HG03460 (cell line): ENCODE data around the gene GTF2A1.

Experiments
- ATAC-seq: cut with Tn5 transposase; IDR thresholded peaks from one replicate; pipeline ENCODE4 v1.9.1; 2021; ENCODE audit not compliant: unreplicated experiment

Gene GTF2A1

DNA sequence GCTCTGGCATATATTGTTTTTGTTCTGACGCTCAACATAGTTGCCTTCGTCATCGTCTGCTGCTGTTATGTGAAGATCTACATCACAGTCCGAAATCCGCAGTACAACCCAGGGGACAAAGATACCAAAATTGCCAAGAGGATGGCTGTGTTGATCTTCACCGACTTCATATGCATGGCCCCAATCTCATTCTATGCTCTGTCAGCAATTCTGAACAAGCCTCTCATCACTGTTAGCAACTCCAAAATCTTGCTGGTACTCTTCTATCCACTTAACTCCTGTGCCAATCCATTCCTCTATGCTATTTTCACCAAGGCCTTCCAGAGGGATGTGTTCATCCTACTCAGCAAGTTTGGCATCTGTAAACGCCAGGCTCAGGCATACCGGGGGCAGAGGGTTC lies 77.0 kb downstream of the GTF2A1 start:
- no peak for ATAC-seq

DNA sequence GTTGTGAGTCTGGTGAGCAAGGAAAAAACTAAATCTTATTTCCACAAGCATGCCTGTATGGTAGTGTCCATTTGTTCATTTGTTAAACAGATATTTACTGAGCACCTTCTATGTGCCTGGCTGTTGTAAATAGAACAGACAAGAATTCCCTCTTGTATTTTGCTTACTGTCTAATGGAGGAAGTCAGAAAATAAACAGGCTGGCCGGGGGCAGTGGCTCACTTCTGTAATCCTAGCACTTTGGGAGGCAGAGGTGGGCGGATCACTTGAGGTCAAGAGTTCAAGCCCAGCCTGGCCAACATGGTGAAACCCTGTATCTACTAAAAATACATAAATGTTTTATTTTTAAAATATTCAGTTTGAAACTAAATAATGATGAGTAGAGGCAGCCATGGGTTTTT lies 79.3 kb downstream of the GTF2A1 start:
- no peak for ATAC-seq

DNA sequence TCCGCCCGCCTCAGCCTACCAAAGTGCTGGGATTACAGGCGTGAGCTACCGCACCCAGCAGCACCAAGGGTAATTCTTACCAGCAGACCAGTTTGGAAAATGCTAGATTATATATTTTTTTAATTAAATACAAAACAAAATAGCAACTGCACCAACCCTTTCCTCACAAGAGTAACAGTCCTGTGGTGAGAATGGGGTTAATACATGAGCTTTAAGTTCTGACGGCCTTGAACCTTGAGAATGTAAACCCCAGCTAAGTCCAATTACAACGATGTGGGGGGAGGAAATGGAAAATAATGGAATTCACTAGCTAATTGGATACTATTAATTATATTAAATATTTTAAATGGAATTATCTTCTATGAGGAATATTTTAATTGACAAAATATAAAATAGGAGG lies 82.3 kb downstream of the GTF2A1 start:
- no peak for ATAC-seq

DNA sequence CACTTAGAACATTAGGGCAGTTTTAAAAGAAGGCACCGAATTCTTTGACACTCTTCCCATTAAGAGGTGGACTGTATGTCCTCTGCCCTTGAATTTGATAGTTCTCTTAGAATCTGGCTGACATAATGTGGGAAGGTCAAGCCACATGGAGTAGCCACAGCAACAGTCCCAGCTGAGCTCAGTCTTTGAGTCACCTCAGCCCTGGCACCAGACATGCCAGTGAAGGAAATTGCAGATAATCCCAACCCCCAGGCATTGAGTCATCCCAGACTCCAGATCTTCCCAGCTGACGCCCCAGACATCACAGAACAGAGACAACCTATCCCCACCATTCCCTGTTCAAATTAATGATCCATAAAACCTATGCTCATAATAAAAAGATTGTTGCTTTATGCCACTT lies 83.4 kb downstream of the GTF2A1 start:
- no peak for ATAC-seq

GRCh38 chr14:81133400-81133799 lies 87.4 kb downstream of the GTF2A1 start:
- no peak for ATAC-seq

DNA sequence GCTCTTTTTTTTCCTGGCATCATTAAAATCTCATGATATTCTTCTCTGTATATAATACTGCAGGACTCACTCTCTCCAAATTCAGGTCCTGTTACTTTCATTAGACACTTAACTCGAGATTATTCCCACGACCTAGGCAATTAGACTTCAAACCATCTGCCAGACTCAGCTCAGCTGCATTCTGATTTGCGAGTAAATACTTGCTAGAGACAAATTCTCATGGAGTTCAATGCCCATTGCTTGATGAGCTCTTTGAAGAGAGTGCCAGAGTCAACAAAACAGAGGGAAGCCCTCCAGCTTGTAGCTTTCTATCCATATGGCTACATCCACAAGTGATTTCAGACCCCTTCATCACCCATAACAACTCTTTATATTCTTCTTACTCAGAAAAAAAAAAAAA lies 88.3 kb downstream of the GTF2A1 start:
- no peak for ATAC-seq

GRCh38 chr14:81129242-81129641 lies 91.5 kb downstream of the GTF2A1 start:
- no peak for ATAC-seq

DNA sequence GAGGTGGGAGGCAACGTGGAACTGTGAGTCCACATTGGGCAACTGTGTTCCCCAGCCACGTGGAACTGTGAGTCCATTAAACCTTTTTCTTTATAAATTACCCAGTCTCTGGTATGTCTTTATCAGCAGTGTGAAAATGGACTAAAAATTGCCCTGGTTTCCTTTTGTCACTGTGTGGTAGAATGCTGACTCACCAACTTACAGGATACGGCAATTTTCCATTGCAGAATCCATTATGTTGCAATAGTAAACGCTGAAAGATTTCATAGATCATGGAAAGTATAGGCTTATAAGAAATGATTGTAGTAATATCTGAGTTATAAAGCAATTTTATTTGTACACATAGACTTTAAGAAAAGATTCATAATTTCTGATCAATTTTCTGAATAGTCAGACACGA lies 93.0 kb downstream of the GTF2A1 start:
- no peak for ATAC-seq

DNA sequence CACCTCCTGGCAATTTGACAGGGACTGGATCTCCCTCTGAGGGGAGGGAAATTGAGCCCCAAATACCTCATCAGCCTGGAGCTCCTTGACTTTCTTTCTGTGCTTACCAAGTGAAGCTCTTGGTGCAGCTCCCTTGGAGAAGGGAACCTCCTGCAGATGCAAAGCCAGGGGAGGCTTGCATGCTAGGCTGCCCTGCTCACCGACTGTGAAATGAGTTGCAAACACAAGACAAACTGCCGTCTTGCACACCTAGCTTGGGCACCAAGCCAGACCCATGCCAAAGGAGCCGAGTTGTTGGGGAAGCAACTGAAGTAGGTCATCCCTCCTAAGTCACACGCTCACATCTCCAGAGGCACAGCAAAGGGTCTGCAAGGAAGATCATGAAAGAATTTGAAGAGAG lies 95.2 kb downstream of the GTF2A1 start:
- ATAC-seq: no peak
